ENCODE measurements around the gene RAP2B. TPM values are rescaled to one million over a fixed set of nuclear protein-coding genes. Genes with fewer than 3 reads are reported as not detected.
A peak's percentile ranks its signal among the peaks of the same experiment; 100 is the strongest.

The RAP2B gene
- polyA plus RNA-seq, 1 of the 3 experiments (the other 2 are of a cell fraction), result 7.3 TPM

DNA sequence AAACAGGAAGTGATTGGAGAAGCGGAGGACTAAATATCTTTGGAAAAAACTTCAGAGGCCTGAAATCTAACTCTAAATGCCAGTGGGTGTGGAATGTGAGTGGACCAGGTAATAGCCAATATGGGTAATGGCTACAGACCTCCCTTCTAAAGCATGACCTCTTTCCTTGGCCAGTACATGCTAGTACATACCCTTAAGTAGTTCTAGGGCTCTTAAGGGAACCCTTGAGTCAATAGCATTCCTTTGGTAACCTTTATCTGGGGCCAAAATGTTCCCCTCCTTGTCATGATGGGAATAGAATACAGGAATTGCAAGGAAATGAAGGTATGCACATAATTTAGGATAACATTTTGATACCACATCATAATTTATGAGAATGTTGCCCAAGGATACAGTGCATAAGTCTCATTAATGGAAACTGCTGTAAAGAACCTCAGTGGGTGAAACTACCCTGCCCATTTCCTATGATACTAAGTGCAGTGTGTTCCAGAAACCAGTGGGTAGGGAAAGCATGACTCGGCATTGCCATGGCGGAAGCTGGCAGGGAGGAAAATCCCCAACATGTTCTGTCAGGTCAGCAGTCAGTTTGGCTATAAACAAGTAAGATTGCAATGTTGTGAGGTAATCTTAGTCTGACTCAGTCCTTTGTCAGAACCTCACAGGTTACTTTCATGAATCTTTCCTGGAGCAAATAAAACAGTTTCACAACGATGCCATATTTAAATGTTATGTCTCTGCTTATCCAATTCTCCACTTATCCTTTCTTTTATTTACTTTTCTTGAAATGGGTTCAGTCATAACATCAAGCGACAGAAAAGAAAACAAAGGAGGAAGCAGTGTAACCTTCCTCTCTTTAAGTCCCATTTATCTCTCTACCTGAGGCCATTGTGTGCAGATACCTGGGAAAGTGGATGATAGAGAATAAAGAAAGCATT is 23.5 kb upstream of the RAP2B start (continued):
- TF ChIP-seq, protein P1, sequence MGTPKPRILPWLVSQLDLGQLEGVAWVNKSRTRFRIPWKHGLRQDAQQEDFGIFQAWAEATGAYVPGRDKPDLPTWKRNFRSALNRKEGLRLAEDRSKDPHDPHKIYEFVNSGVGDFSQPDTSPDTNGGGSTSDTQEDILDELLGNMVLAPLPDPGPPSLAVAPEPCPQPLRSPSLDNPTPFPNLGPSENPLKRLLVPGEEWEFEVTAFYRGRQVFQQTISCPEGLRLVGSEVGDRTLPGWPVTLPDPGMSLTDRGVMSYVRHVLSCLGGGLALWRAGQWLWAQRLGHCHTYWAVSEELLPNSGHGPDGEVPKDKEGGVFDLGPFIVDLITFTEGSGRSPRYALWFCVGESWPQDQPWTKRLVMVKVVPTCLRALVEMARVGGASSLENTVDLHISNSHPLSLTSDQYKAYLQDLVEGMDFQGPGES (IDR thresholded peaks at IDR 0.05; ENCODE audit: low read depth, low read length), result no peak
- peak; percentile 76 for TF ChIP-seq TEAD4 (IDR thresholded peaks at IDR 0.05; ENCODE audit: borderline replicate concordance, insufficient read depth)
- TF ChIP-seq EP300 (IDR thresholded peaks at IDR 0.05; ENCODE audit: borderline replicate concordance in 1 of 2, low read depth in 1 of 2, low read length in 1 of 2), result peak in 1 of 2 experiments; percentile 85; a peak in 1 of 4 replicates

DNA sequence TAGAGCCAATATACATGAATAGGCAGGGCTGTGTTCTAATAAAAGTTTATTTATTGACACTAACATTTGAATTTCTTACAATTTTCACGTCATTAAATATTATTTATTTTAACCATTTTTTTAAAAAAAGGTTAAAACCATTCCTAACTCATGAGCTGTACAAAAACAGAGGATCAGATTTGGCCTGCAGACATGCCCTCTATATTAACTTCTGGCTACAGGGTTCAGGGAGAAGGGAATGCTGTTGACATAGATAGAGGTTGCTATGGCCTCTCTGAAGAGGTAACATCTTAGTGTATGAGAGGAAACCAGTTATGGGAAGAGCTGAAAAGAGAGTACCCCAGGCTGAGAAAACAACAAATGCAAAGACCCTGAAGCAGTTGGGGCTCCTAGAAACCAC is 19.1 kb upstream of the RAP2B start:
- ChIA-PET CTCF (no interaction called here), POLR2A (no interaction called here)
- H3K9ac ChIP-seq, result no peak overlapping the region
- no peaks in the 10 kb centered on the region for H3K9me3 ChIP-seq
- no peaks in the 10 kb centered on the region for H3K27me3 ChIP-seq (ENCODE audit: insufficient read depth)
- no peak for DNase-seq
- no peaks in the 10 kb centered on the region for H3K9me2 ChIP-seq
- H3K4me3 ChIP-seq (ENCODE audit: low read depth in 2 of 2, low read length in 1 of 2), result no peak overlapping the region
- no peaks in the 10 kb centered on the region for H3K36me3 ChIP-seq (replicated peaks in 1 of 2; ENCODE audit: control insufficient read depth in 1 of 2, insufficient read depth in 2 of 2, low read length in 1 of 2)
- no peak overlapping the region for H3K4me2 ChIP-seq
- H3K4me1 ChIP-seq (ENCODE audit: control insufficient read depth in 1 of 2, insufficient read depth in 2 of 2, low read depth in 1 of 2, low read length in 1 of 2), result peaks cover 0 to 42% of the 10 kb centered on the region in 2 experiments; a peak in 3 of 4 replicates
- no peak for TF ChIP-seq MXI1 (IDR thresholded peaks at IDR 0.05; ENCODE audit: low read depth, low read length)
- TF ChIP-seq RCOR1 (IDR thresholded peaks at IDR 0.05; ENCODE audit: low read length), result no peak
- TF ChIP-seq RXRA (IDR thresholded peaks at IDR 0.05; ENCODE audit: borderline replicate concordance, low read depth), result no peak
- no peak for TF ChIP-seq FOXM1 (IDR thresholded peaks at IDR 0.05; ENCODE audit: low read depth)
- TF ChIP-seq, protein P2, sequence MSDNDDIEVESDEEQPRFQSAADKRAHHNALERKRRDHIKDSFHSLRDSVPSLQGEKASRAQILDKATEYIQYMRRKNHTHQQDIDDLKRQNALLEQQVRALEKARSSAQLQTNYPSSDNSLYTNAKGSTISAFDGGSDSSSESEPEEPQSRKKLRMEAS (IDR thresholded peaks at IDR 0.05; ENCODE audit: low read depth), result no peak
- TF ChIP-seq, protein P3, sequence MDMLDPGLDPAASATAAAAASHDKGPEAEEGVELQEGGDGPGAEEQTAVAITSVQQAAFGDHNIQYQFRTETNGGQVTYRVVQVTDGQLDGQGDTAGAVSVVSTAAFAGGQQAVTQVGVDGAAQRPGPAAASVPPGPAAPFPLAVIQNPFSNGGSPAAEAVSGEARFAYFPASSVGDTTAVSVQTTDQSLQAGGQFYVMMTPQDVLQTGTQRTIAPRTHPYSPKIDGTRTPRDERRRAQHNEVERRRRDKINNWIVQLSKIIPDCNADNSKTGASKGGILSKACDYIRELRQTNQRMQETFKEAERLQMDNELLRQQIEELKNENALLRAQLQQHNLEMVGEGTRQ (IDR thresholded peaks at IDR 0.05; ENCODE audit: borderline replicate concordance, low read depth, low read length), result no peak
- TF ChIP-seq POLR2AphosphoS5 (IDR thresholded peaks at IDR 0.05; ENCODE audit: low read depth, low read length), result no peak
- TF ChIP-seq, protein P4, sequence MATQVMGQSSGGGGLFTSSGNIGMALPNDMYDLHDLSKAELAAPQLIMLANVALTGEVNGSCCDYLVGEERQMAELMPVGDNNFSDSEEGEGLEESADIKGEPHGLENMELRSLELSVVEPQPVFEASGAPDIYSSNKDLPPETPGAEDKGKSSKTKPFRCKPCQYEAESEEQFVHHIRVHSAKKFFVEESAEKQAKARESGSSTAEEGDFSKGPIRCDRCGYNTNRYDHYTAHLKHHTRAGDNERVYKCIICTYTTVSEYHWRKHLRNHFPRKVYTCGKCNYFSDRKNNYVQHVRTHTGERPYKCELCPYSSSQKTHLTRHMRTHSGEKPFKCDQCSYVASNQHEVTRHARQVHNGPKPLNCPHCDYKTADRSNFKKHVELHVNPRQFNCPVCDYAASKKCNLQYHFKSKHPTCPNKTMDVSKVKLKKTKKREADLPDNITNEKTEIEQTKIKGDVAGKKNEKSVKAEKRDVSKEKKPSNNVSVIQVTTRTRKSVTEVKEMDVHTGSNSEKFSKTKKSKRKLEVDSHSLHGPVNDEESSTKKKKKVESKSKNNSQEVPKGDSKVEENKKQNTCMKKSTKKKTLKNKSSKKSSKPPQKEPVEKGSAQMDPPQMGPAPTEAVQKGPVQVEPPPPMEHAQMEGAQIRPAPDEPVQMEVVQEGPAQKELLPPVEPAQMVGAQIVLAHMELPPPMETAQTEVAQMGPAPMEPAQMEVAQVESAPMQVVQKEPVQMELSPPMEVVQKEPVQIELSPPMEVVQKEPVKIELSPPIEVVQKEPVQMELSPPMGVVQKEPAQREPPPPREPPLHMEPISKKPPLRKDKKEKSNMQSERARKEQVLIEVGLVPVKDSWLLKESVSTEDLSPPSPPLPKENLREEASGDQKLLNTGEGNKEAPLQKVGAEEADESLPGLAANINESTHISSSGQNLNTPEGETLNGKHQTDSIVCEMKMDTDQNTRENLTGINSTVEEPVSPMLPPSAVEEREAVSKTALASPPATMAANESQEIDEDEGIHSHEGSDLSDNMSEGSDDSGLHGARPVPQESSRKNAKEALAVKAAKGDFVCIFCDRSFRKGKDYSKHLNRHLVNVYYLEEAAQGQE (IDR thresholded peaks at IDR 0.05; ENCODE audit: low read depth, low read length), result no peak
- TF ChIP-seq RAD21 (IDR thresholded peaks at IDR 0.05; ENCODE audit: low read length), result no peak
- no peak for TF ChIP-seq ELF1 (IDR thresholded peaks at IDR 0.05)
- no peak for TF ChIP-seq NFIC (IDR thresholded peaks at IDR 0.05; ENCODE audit: borderline replicate concordance)
- TF ChIP-seq EP300 (IDR thresholded peaks at IDR 0.05; ENCODE audit: borderline replicate concordance in 1 of 2, low read depth in 1 of 2, low read length in 1 of 2), result no peak
- TF ChIP-seq CHD2 (IDR thresholded peaks at IDR 0.05; ENCODE audit: low read length, partially characterized antibody), result no peak
- peak overlapping the region in 1 of 2 experiments; percentile 95; a peak in 1 of 4 replicates for H3K27ac ChIP-seq (ENCODE audit: low read depth in 2 of 2, low read length in 1 of 2)
- 0 out of 2 replicates have a peak overlapping the region, but pooled peaks have one; percentile 32 for H2AFZ ChIP-seq (ENCODE audit: low read depth)
- peaks cover 52% of the 10 kb centered on the region for H3F3A ChIP-seq (replicated peaks; ENCODE audit: insufficient read depth)
- no peaks in the 10 kb centered on the region for H4K20me1 ChIP-seq (ENCODE audit: insufficient read depth)
- H3K79me2 ChIP-seq (ENCODE audit: insufficient read depth), result no peaks in the 10 kb centered on the region
- 31% methylated on average over 1 of the region's 1 CpG for WGBS (ENCODE audit: low lambda C conversion rate)

Measured in SK-N-SH (cell line).